K562 (cell line): Measurements from ENCODE around the gene FBXL13. TPM values are rescaled to one million over a fixed set of nuclear protein-coding genes. Genes with fewer than 3 reads are reported as not detected.

Experiments used
- GATA2 ChIP-seq: sonication (generic); formaldehyde crosslinking; IDR thresholded peaks from 2 replicates; pipeline ENCODE4 v1.4.0; 2020; ENCODE audit warnings: mild to moderate bottlenecking, missing genetic modification reagents
- IRF9 ChIP-seq: fragments of 450-650 bp; IDR thresholded peaks from 2 replicates; pipeline ENCODE4 v1.6.1; 2016; ENCODE audit warnings: missing biosample characterization, missing genetic modification characterization
- JUND ChIP-seq, 2 experiments: IDR thresholded peaks; 2 replicates in 1 of 2; 3 replicates in 1 of 2; pipeline ENCODE4 v1.6.1; 2011; ENCODE audit warnings: borderline replicate concordance in 2 of 2, low read depth in 2 of 2, low read length in 2 of 2, improper control_type of control experiment in 1 of 2, missing biosample characterization in 1 of 2, missing genetic modification characterization in 1 of 2, missing genetic modification reagents in 1 of 2
- NKRF ChIP-seq: fragments of 450-650 bp; IDR thresholded peaks from 2 replicates; pipeline ENCODE4 v1.6.1; 2016; ENCODE audit warnings: borderline replicate concordance
- SMAD4 ChIP-seq: fragments of 250-450 bp; sonication (Bioruptor Pico); conservative IDR thresholded peaks from 2 replicates; pipeline ENCODE4 v1.8.0; 2021; ENCODE audit warnings: inconsistent platforms, mild to moderate bottlenecking, moderate library complexity
- TRIM24 ChIP-seq, 2 experiments: fragments of 450-650 bp; IDR thresholded peaks; 2 replicates each; pipeline ENCODE4 v1.6.1; 2016
- ZNF318 ChIP-seq, 2 experiments: fragments of 450-650 bp; IDR thresholded peaks; 2 replicates each; pipeline ENCODE4 v1.6.1; 2016; ENCODE audit warnings: mild to moderate bottlenecking in 2 of 2, borderline replicate concordance in 1 of 2, low read depth in 1 of 2, moderate library complexity in 1 of 2
- ZNF592 ChIP-seq: fragments of 450-650 bp; IDR thresholded peaks from 2 replicates; pipeline ENCODE4 v1.6.1; 2017; ENCODE audit warnings: antibody characterized with exemption, mild to moderate bottlenecking
- polyA plus RNA-seq, 8 experiments: library from polyadenylated mRNA; depleted of rRNA in 4 of 8; stranded (reverse) in 5 of 8; unstranded in 3 of 8; fragments of >200 nt; fragmentation: Nextera tagmentation in 2 of 8; fragmentation: Illumina TruSeq in 1 of 8; extraction: Ambion mirVana in 2 of 8; extraction: Trizol in 1 of 8; gene quantifications; 2 replicates each; pipeline versions ENCODE4 v1.2.1 to v1.2.3, GENCODE V29; 2011 to 2014; ENCODE audit warnings: inconsistent platforms in 1 of 8, missing spikeins in 1 of 8
- total RNA-seq, 7 experiments: library from RNA; depleted of rRNA in 6 of 7; stranded (reverse); fragments of >200 nt in 6 of 7; fragmentation: Illumina TruSeq in 2 of 7; extraction: Trizol in 2 of 7; gene quantifications; 2 replicates each; pipeline versions ENCODE4 v1.2.1 to v1.2.3, GENCODE V29; 2011 to 2021; ENCODE audit warnings: low replicate concordance in 1 of 7

Gene FBXL13
- total and polyA plus RNA-seq, 9 of the 15 experiments (the other 6 are each of a cell fraction or from before 2014, with no cell fraction given), result 16.3 to 55.0 (median 25.4) TPM

- TF ChIP-seq ZNF318 (IDR thresholded peaks at IDR 0.05; ENCODE audit: borderline replicate concordance in 1 of 2, low read depth in 1 of 2) (0 out of 4 replicates have a peak, but pooled peaks of 1 of the 2 experiments have one; percentile 12), SMAD4 (CRISPR knock-in tag) (peak; percentile 62), TRIM24 (IDR thresholded peaks at IDR 0.05) (peak; percentile 61 to 81), IRF9 (0 out of 2 replicates have a peak, but pooled peaks have one; percentile 30), NKRF (no peak), JUND (IDR thresholded peaks at IDR 0.05; ENCODE audit: borderline replicate concordance, low read depth, low read length) (peak; percentile 63; the same call in 1 of the 2 replicates), JUND (tag; IDR thresholded peaks at IDR 0.05; ENCODE audit: borderline replicate concordance, low read depth, low read length) (no peak; the same call in 2 of the 3 replicates), GATA2 (CRISPR knock-in tag) (no peak), ZNF592 (peak; percentile 87)
Observed at GRCh38 chr7:102978284-102978683, 96.3 kb downstream of the FBXL13 start (continued).
